Activated CD4-positive, alpha-beta T cell treated with anti-CD3 and anti-CD28 coated beads, Interleukin-2, amount 10 ng/mL, durations not matched to agents 24 days and 14 days (primary cell): Measurements from ENCODE around the gene ZMYND19. TPM values are rescaled to one million over a fixed set of nuclear protein-coding genes. Genes with fewer than 3 reads are reported as not detected.
"Not testable (repeated sequence)": the region's sequence is repeated elsewhere in the genome, so short reads cannot be mapped to it uniquely, and the experiment has no call there.

Source experiments
- DNase-seq: peaks from one replicate; pipeline ENCODE4 v3.0.0; 2022
- H3K27ac Mint-ChIP-seq: one replicate; pipeline ENCODE4 v1.8.0; 2022; ENCODE audit warnings: mild to moderate bottlenecking, mixed read lengths
- H3K27me3 Mint-ChIP-seq: one replicate; pipeline ENCODE4 v1.8.0; 2022; ENCODE audit warnings: mixed read lengths
- H3K36me3 Mint-ChIP-seq: one replicate; pipeline ENCODE4 v1.8.0; 2022; ENCODE audit warnings: low read depth, mild to moderate bottlenecking, mixed read lengths
- H3K4me1 Mint-ChIP-seq: one replicate; pipeline ENCODE4 v1.8.0; 2021; ENCODE audit warnings: mixed read lengths
- H3K4me3 Mint-ChIP-seq: one replicate; pipeline ENCODE4 v1.8.0; 2022; ENCODE audit warnings: mild to moderate bottlenecking, moderate library complexity, mixed read lengths
- H3K9me3 Mint-ChIP-seq: one replicate; pipeline ENCODE4 v1.8.0; 2021; ENCODE audit warnings: mixed read lengths
- intact Hi-C: fragments of 100-400 bp; cut with micrococcal nuclease; formaldehyde crosslinking; loops from one replicate; pipeline ENCODE4 v1.15.1; 2023
- total RNA-seq: library from RNA; stranded (reverse); gene quantifications from 2 replicates; pipeline ENCODE4 v1.2.3, GENCODE V29; 2022

ZMYND19 gene
- total RNA-seq, result 86.4 and 92.4 TPM in 2 replicates

GRCh38 chr9:137590469-137591383, at the start of gene ZMYND19:
Gene ZMYND19, minus strand, starts transcription at chr9:137590512. Its CDS starts 249 bp downstream, at chr9:137590263.
- H3K4me3 Mint-ChIP-seq, result peak within 1 kb of the TSS; percentile 98
- intact Hi-C loops, result loop anchor here (1.0 to 2.0 kb wide), 3 partner anchors 15 to 40 kb away; partner anchors contain the start of genes ARRDC1, MRPL41 and PNPLA7
- no peaks in the 10 kb centered on the region for H3K27me3 Mint-ChIP-seq
- no peaks in the 10 kb centered on the region for H3K9me3 Mint-ChIP-seq
- H3K36me3 Mint-ChIP-seq, result peaks cover 19% of the 10 kb centered on the region
- DNase-seq, result peak; percentile 98
- peak within 1 kb of the TSS; percentile 94 for H3K27ac Mint-ChIP-seq
- H3K4me1 Mint-ChIP-seq, result peaks cover 10% of the 10 kb centered on the region

GRCh38 chr9:137639303-137640051, 49.2 kb upstream of the ZMYND19 start:
- Mint-ChIP-seq H3K9me3 (no peaks in the 10 kb centered on the region), H3K27me3 (no peaks in the 10 kb centered on the region), H3K27ac (peak overlapping the region; percentile 91), H3K4me3 (peak overlapping the region; percentile 82), H3K36me3 (peaks cover 20% of the 10 kb centered on the region), H3K4me1 (peaks cover 25% of the 10 kb centered on the region)
- DNase-seq, result peak; percentile 65
- intact Hi-C loops, result no loop called here

- no peaks in the 10 kb centered on the region for H3K9me3 Mint-ChIP-seq
- H3K27ac Mint-ChIP-seq, result peak overlapping the region; percentile 70
- intact Hi-C loops, result no loop called here
- no peak for DNase-seq
- peaks cover 24% of the 10 kb centered on the region for H3K4me1 Mint-ChIP-seq
- H3K36me3 Mint-ChIP-seq, result peaks cover 20% of the 10 kb centered on the region
- peak overlapping the region; percentile 82 for H3K4me3 Mint-ChIP-seq
- no peaks in the 10 kb centered on the region for H3K27me3 Mint-ChIP-seq
Measured at GRCh38 chr9:137638680-137639079, 48.4 kb upstream of the ZMYND19 start.

- DNase-seq, result no peak
- peaks cover 11% of the 10 kb centered on the region for H3K36me3 Mint-ChIP-seq
- no peak overlapping the region for H3K4me3 Mint-ChIP-seq
- H3K4me1 Mint-ChIP-seq, result peaks cover 26% of the 10 kb centered on the region
- H3K9me3 Mint-ChIP-seq, result no peaks in the 10 kb centered on the region
- no peaks in the 10 kb centered on the region for H3K27me3 Mint-ChIP-seq
- intact Hi-C loops, result no loop called here
- no peak overlapping the region for H3K27ac Mint-ChIP-seq
Measured at GRCh38 chr9:137634016-137634415, 43.7 kb upstream of the ZMYND19 start.

- Mint-ChIP-seq H3K9me3 (no peaks in the 10 kb centered on the region), H3K4me1 (peaks cover 32% of the 10 kb centered on the region), H3K36me3 (peaks cover 15% of the 10 kb centered on the region), H3K27ac (no peak overlapping the region), H3K4me3 (no peak overlapping the region), H3K27me3 (no peaks in the 10 kb centered on the region)
- intact Hi-C loops, result no loop called here
- DNase-seq, result no peak
Measured at GRCh38 chr9:137632230-137633161, 42.2 kb upstream of the ZMYND19 start.

GRCh38 chr9:137631345-137632229, 41.3 kb upstream of the ZMYND19 start:
- Mint-ChIP-seq H3K27ac (no peak overlapping the region), H3K27me3 (no peaks in the 10 kb centered on the region), H3K9me3 (no peaks in the 10 kb centered on the region), H3K4me3 (no peak overlapping the region), H3K4me1 (peaks cover 33% of the 10 kb centered on the region), H3K36me3 (peaks cover 15% of the 10 kb centered on the region)
- no peak for DNase-seq
- intact Hi-C loops, result no loop called here

- intact Hi-C loops, result no loop called here
- Mint-ChIP-seq H3K4me1 (peaks cover 35% of the 10 kb centered on the region), H3K27me3 (no peaks in the 10 kb centered on the region), H3K36me3 (peaks cover 16% of the 10 kb centered on the region), H3K9me3 (no peaks in the 10 kb centered on the region), H3K27ac (peak overlapping the region; percentile 7), H3K4me3 (no peak overlapping the region)
- DNase-seq, result no peak
Measured at GRCh38 chr9:137630679-137631078, 40.4 kb upstream of the ZMYND19 start.

- peaks cover 19% of the 10 kb centered on the region for H3K36me3 Mint-ChIP-seq
- no peaks in the 10 kb centered on the region for H3K27me3 Mint-ChIP-seq
- peak overlapping the region; percentile 58 for H3K27ac Mint-ChIP-seq
- no peaks in the 10 kb centered on the region for H3K9me3 Mint-ChIP-seq
- intact Hi-C loops, result no loop called here
- H3K4me1 Mint-ChIP-seq, result peaks cover 40% of the 10 kb centered on the region
- no peak for DNase-seq
- H3K4me3 Mint-ChIP-seq, result peak overlapping the region; percentile 11
Measured at GRCh38 chr9:137630126-137630525, 39.8 kb upstream of the ZMYND19 start.

GRCh38 chr9:137627406-137627805, 37.1 kb upstream of the ZMYND19 start:
- H3K4me3 Mint-ChIP-seq, H3K9me3 Mint-ChIP-seq, H3K27me3 Mint-ChIP-seq, intact Hi-C loops, DNase-seq: not testable (repeated sequence)
- H3K27ac Mint-ChIP-seq, result peak overlapping the region; percentile 42
- peaks cover 24% of the 10 kb centered on the region for H3K36me3 Mint-ChIP-seq
- peaks cover 37% of the 10 kb centered on the region for H3K4me1 Mint-ChIP-seq

- Mint-ChIP-seq H3K4me3 (no peak overlapping the region), H3K27ac (no peak overlapping the region)
Measured at GRCh38 chr9:137626464-137626863, 36.2 kb upstream of the ZMYND19 start.

GRCh38 chr9:137622211-137622610, 31.9 kb upstream of the ZMYND19 start:
- intact Hi-C loops, H3K4me3 Mint-ChIP-seq, H3K27ac Mint-ChIP-seq, H3K9me3 Mint-ChIP-seq, H3K27me3 Mint-ChIP-seq, DNase-seq: not testable (repeated sequence)
- peaks cover 21% of the 10 kb centered on the region for H3K36me3 Mint-ChIP-seq
- H3K4me1 Mint-ChIP-seq, result peaks cover 44% of the 10 kb centered on the region

More at GRCh38 chr9:137626464-137626863, 36.2 kb upstream of the ZMYND19 start:
- intact Hi-C loops, result no loop called here
- Mint-ChIP-seq H3K27me3 (no peaks in the 10 kb centered on the region), H3K4me1 (peaks cover 38% of the 10 kb centered on the region), H3K9me3 (no peaks in the 10 kb centered on the region), H3K36me3 (peaks cover 26% of the 10 kb centered on the region)
- DNase-seq, result no peak

- peak; percentile 71 for DNase-seq
- Mint-ChIP-seq H3K4me1 (peaks cover 43% of the 10 kb centered on the region), H3K27ac (no peak overlapping the region), H3K4me3 (peak overlapping the region; percentile 28), H3K36me3 (peaks cover 21% of the 10 kb centered on the region), H3K9me3 (no peaks in the 10 kb centered on the region), H3K27me3 (no peaks in the 10 kb centered on the region)
- intact Hi-C loops, result no loop called here
Measured at GRCh38 chr9:137621131-137621757, 30.9 kb upstream of the ZMYND19 start.
